ENCODE data around the gene DIPK1B. TPM values are rescaled to one million over a fixed set of nuclear protein-coding genes. Genes with fewer than 3 reads are reported as not detected.

Gene DIPK1B
- total and polyA plus RNA-seq, 10 of the 15 experiments (the other 5 are each of a cell fraction or from before 2014, with no cell fraction given), result 0.08 to 0.28 (median 0.13) TPM; not detected in 3

DNA sequence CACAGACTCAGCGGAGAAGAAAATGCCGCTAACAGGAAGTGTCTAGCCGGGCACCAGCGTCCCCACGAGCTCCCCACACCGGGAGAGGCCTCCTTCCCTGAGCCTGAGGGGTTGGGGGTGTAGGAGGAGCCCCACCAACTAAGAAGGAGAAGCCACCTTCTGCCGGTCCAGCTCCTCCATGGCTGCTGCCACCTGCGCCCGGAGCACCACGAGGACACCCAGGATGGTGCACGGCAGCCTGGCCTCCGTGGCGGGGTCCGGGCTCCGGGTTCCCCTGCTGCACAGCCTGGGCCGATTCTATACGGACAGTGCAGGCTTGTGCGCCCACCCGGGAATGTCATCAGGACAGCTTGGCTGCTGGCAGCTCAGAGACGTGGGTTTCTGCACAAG lies 45.4 kb downstream of the DIPK1B start:
- FAIRE-seq (no peak), DNase-seq (ENCODE audit: low read depth, low spot score) (no peak), ATAC-seq (no peak)
- Histone ChIP-seq H3K27me3 (replicated peaks in 1 of 2; ENCODE audit: control insufficient read depth in 2 of 2, insufficient read depth in 2 of 2, low read length in 1 of 2) (0 out of 4 replicates have a peak, but pooled peaks cover 0 to 2% of the 10 kb centered on the region in 2 experiments), H3K9me3 (replicated peaks; ENCODE audit: control insufficient read depth, insufficient read depth, low read length) (peaks cover 18% of the 10 kb centered on the region; the same call in 2 of the 3 replicates), H3K36me3 (ENCODE audit: control insufficient read depth in 2 of 2, insufficient read depth in 2 of 2, low read length in 1 of 2) (no peaks in the 10 kb centered on the region), H4K20me1 (ENCODE audit: control insufficient read depth, insufficient read depth) (no peaks in the 10 kb centered on the region), H3K79me2 (ENCODE audit: control insufficient read depth, insufficient read depth, low read length) (no peaks in the 10 kb centered on the region), H3K4me1 (ENCODE audit: control insufficient read depth, insufficient read depth, low read length) (no peaks in the 10 kb centered on the region), H3K4me3 (no peak overlapping the region), H3K9ac (ENCODE audit: control insufficient read depth, insufficient read depth, low read length) (no peak overlapping the region), H2AFZ (ENCODE audit: control insufficient read depth, low read depth, low read length) (no peak overlapping the region), H3K4me2 (ENCODE audit: control insufficient read depth, insufficient read depth) (no peak overlapping the region), H3K27ac (ENCODE audit: control insufficient read depth, insufficient read depth) (no peak overlapping the region)
- ChIA-PET RAD21 (ENCODE audit: unreplicated experiment) (no interaction called here), POLR2A (no interaction called here), CTCF (interaction anchor here (0.6 to 2.3 kb wide), 6 partner anchors 15 to 86 kb away, joined by 3 to 8 read pairs (median 4); no protein-coding TSS in a partner anchor), SMC1A (ENCODE audit: uncharacterized antibody, unreplicated experiment) (interaction anchor here (1.5 kb wide), 1 partner anchor 31 kb away, joined by 3 read pairs; no protein-coding TSS in a partner anchor)
- no peak for TF ChIP-seq SUZ12 (IDR thresholded peaks at IDR 0.05; ENCODE audit: unreplicated experiment)
- no peak for TF ChIP-seq MEF2A (IDR thresholded peaks at IDR 0.05; ENCODE audit: insufficient read depth, low read depth, low read length)
- no peak for TF ChIP-seq CREM (IDR thresholded peaks at IDR 0.05; ENCODE audit: low read depth)
- TF ChIP-seq REST (IDR thresholded peaks at IDR 0.05; ENCODE audit: low read depth, low read length), result no peak
- no peak for TF ChIP-seq FOXK2 (IDR thresholded peaks at IDR 0.05)
- TF ChIP-seq SPI1 (IDR thresholded peaks at IDR 0.05; ENCODE audit: borderline replicate concordance, insufficient read depth, low read depth, low read length), result no peak
- no peak for TF ChIP-seq SP1 (IDR thresholded peaks at IDR 0.05; ENCODE audit: low read depth, low read length)
- TF ChIP-seq MEF2B (IDR thresholded peaks at IDR 0.05; ENCODE audit: partially characterized antibody, poor library complexity, severe bottlenecking), result no peak
- TF ChIP-seq JUNB (IDR thresholded peaks at IDR 0.05), result no peak
- no peak for TF ChIP-seq CTCF (IDR thresholded peaks at IDR 0.05 in 2 of 3, conservative IDR thresholded peaks at IDR 0.05 in 1 of 3; ENCODE audit: control insufficient read depth in 2 of 3, extremely low read depth in 1 of 3, insufficient read depth in 1 of 3, low read depth in 3 of 3, low read length in 3 of 3)
- no peak for TF ChIP-seq BACH1 (IDR thresholded peaks at IDR 0.05; ENCODE audit: borderline replicate concordance)
- TF ChIP-seq JUND (IDR thresholded peaks at IDR 0.05; ENCODE audit: low read depth, low read length), result no peak
- no peak for TF ChIP-seq ATF2 (IDR thresholded peaks at IDR 0.05; ENCODE audit: low read length)
- intact Hi-C loops (cut with micrococcal nuclease; ENCODE audit: unreplicated experiment) (no loop called here), in situ Hi-C loops (cut with MboI) (no loop called here)
- no TSS peak for BruUV-seq (replicated peaks)
- WGBS (ENCODE audit: insufficient coverage, insufficient replicate concordance, low lambda C conversion rate, missing lambda C conversion rate), result 17% methylated on average over 20 of the region's 20 CpGs

Measured in GM12878 (cell line).